ENCODE measurements around the gene MED10. TPM values are rescaled to one million over a fixed set of nuclear protein-coding genes. Genes with fewer than 3 reads are reported as not detected.

MED10 gene
- total RNA-seq, 3 donors from 2014 or later (not counting 1 experiment from before 2014, with no cell fraction given) = 64.4 to 68.5 (median 64.5) TPM

DNA sequence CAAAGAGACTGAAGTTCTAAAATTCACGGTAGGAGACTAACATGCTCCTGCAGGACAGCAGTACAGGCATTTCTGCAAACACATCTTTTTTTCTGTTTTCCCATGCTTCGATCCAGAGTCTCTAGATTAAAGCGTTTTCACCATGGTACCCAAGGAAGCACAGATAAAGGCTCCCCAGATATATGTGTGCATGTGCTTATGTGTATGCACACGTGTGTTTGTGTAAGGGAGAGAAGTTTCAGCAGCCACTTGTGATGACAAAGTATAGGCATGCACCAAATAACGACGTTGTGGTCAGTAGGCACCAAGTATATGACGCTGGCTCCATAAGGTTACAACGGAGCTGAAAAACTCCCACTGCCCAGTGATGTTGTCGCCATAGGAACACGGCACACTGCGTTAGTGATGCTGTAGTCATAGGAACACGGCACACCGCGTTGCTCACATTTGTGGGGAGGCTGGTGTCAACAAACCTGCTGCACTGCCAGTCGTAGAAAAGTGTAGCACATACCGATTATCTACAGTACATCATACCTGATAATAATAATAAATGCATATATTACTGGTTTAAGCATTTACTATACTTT lies 21.7 kb downstream of the MED10 start:
- Histone ChIP-seq H3K4me3 (ENCODE audit: low read length) (no peak overlapping the region), H3K9me3 (ENCODE audit: control insufficient read depth, insufficient read depth, low read length) (no peaks in the 10 kb centered on the region), H3K27ac (ENCODE audit: low read length) (no peak overlapping the region), H3K27me3 (ENCODE audit: control insufficient read depth, insufficient read depth, low read length) (no peaks in the 10 kb centered on the region), H3K36me3 (ENCODE audit: control insufficient read depth, insufficient read depth, low read length) (no peaks in the 10 kb centered on the region), H3K4me1 (ENCODE audit: control insufficient read depth, insufficient read depth, low read length) (peaks cover 14% of the 10 kb centered on the region)
- ATAC-seq = no peak
- Mint-ChIP-seq H3K27ac (no peak overlapping the region), H3K27me3 (ENCODE audit: low read depth in 2 of 2) (no peaks in the 10 kb centered on the region), H3K9me3 (no peaks in the 10 kb centered on the region), H3K36me3 (no peaks in the 10 kb centered on the region), H3K4me1 (peaks cover 6 to 10% of the 10 kb centered on the region in 2 donors), H3K4me3 (no peak overlapping the region)
- WGBS (ENCODE audit: insufficient coverage) = 95% methylated on average over 14 of the region's 16 CpGs
- intact Hi-C loops (cut with micrococcal nuclease) = no loop called here
- no peak for DNase-seq
- TF ChIP-seq, protein P1, sequence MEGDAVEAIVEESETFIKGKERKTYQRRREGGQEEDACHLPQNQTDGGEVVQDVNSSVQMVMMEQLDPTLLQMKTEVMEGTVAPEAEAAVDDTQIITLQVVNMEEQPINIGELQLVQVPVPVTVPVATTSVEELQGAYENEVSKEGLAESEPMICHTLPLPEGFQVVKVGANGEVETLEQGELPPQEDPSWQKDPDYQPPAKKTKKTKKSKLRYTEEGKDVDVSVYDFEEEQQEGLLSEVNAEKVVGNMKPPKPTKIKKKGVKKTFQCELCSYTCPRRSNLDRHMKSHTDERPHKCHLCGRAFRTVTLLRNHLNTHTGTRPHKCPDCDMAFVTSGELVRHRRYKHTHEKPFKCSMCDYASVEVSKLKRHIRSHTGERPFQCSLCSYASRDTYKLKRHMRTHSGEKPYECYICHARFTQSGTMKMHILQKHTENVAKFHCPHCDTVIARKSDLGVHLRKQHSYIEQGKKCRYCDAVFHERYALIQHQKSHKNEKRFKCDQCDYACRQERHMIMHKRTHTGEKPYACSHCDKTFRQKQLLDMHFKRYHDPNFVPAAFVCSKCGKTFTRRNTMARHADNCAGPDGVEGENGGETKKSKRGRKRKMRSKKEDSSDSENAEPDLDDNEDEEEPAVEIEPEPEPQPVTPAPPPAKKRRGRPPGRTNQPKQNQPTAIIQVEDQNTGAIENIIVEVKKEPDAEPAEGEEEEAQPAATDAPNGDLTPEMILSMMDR (IDR thresholded peaks at IDR 0.05) = no peak

DNA sequence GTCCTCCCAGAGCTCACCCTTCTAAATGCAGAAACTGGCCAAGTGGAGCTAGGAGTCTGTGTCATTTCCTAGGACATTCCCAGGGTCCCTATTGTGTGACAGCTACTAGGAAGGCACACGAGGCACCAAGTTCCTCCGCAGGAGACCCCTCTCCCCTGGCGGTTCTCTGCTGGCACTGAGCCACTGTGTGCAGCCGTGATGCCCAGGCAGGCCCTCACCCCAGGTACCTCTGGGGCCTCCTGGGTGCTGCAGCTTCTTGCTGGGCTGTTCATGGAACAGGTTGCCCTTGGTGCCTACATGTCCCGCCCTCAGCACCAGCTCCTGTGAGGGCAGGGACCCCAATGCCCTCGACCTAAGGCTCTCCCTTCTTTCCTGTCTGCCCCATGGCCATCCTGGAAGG lies 23.1 kb downstream of the MED10 start:
- DNase-seq = no peak
- 85% methylated on average over 6 of the region's 6 CpGs for WGBS (ENCODE audit: insufficient coverage)
- Mint-ChIP-seq H3K36me3 (no peaks in the 10 kb centered on the region), H3K4me1 (peaks cover 6 to 8% of the 10 kb centered on the region in 2 donors), H3K27ac (no peak overlapping the region), H3K4me3 (no peak overlapping the region), H3K9me3 (no peaks in the 10 kb centered on the region), H3K27me3 (ENCODE audit: low read depth in 2 of 2) (no peaks in the 10 kb centered on the region)
- no peak overlapping the region for H3K4me3 ChIP-seq (ENCODE audit: low read length)
- H3K27ac ChIP-seq (ENCODE audit: low read length) = no peak overlapping the region
- H3K4me1 ChIP-seq (ENCODE audit: control insufficient read depth, insufficient read depth, low read length) = peaks cover 8% of the 10 kb centered on the region
- H3K27me3 ChIP-seq (ENCODE audit: control insufficient read depth, insufficient read depth, low read length) = no peaks in the 10 kb centered on the region
- no peaks in the 10 kb centered on the region for H3K36me3 ChIP-seq (ENCODE audit: control insufficient read depth, insufficient read depth, low read length)
- no peak for ATAC-seq
- TF ChIP-seq, protein P1 (IDR thresholded peaks at IDR 0.05) = no peak
- no peaks in the 10 kb centered on the region for H3K9me3 ChIP-seq (ENCODE audit: control insufficient read depth, insufficient read depth, low read length)
- intact Hi-C loops (cut with micrococcal nuclease) = no loop called here

DNA sequence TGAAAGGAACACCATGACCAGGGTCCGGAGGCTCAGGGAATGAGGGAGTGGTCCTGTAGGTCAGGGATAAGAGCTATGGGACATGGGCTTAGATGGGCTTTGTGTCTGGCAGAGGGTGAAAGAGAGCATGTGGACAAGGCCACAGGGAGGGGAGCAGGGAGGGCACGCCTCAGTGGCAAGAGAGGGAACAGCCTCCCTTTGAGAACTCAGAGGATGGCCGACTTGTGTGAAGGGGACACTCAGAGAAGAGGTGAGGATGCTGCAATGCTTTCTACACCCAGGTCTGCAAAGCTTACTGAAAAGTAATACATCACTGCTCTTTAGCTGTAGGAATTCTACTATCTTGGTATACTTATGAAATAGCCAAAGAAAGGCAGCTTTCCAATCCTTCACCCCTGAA lies 23.5 kb downstream of the MED10 start:
- 66% methylated on average over 3 of the region's 3 CpGs for WGBS (ENCODE audit: insufficient coverage)
- TF ChIP-seq, protein P1 (IDR thresholded peaks at IDR 0.05) = no peak
- Mint-ChIP-seq H3K9me3 (no peaks in the 10 kb centered on the region), H3K27me3 (ENCODE audit: low read depth in 2 of 2) (no peaks in the 10 kb centered on the region), H3K27ac (no peak overlapping the region), H3K4me3 (no peak overlapping the region), H3K36me3 (no peaks in the 10 kb centered on the region), H3K4me1 (peaks cover 4% of the 10 kb centered on the region in 2 donors)
- H3K9me3 ChIP-seq (ENCODE audit: control insufficient read depth, insufficient read depth, low read length) = no peaks in the 10 kb centered on the region
- no peak overlapping the region for H3K27ac ChIP-seq (ENCODE audit: low read length)
- H3K4me1 ChIP-seq (ENCODE audit: control insufficient read depth, insufficient read depth, low read length) = peaks cover 4% of the 10 kb centered on the region
- DNase-seq (no peak), ATAC-seq (no peak)
- no peaks in the 10 kb centered on the region for H3K27me3 ChIP-seq (ENCODE audit: control insufficient read depth, insufficient read depth, low read length)
- no peaks in the 10 kb centered on the region for H3K36me3 ChIP-seq (ENCODE audit: control insufficient read depth, insufficient read depth, low read length)
- H3K4me3 ChIP-seq (ENCODE audit: low read length) = no peak overlapping the region
- intact Hi-C loops (cut with micrococcal nuclease) = no loop called here

All from natural killer cell (primary cell).